ENCODE measurements around the gene SP100.
"Not testable (repeated sequence)": the region's sequence is repeated elsewhere in the genome, so short reads cannot be mapped to it uniquely, and the experiment has no call there.

SP100 gene

DNA sequence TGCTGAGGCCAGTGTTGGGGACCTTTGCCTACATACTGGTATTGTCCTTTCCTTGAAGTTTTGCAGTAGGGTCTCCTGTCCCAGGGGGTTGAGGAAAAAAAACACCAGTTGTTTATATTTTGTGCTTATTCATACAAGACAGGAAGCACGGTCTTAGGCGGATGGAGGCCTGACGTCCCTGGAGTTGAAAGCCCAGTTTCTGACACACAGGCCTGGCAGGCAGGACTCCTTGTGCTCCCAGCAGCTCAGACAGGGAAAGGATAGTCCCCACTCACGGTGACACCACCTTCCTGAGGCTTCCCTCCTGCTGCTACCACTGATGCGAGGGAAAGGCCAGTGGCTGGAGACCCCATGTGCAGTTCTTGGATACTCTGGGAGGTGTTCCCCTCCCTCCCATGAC, 15.5 kb upstream of the SP100 start:
- no peak for DNase-seq (ENCODE audit: low read depth)
- TF ChIP-seq, protein P1, sequence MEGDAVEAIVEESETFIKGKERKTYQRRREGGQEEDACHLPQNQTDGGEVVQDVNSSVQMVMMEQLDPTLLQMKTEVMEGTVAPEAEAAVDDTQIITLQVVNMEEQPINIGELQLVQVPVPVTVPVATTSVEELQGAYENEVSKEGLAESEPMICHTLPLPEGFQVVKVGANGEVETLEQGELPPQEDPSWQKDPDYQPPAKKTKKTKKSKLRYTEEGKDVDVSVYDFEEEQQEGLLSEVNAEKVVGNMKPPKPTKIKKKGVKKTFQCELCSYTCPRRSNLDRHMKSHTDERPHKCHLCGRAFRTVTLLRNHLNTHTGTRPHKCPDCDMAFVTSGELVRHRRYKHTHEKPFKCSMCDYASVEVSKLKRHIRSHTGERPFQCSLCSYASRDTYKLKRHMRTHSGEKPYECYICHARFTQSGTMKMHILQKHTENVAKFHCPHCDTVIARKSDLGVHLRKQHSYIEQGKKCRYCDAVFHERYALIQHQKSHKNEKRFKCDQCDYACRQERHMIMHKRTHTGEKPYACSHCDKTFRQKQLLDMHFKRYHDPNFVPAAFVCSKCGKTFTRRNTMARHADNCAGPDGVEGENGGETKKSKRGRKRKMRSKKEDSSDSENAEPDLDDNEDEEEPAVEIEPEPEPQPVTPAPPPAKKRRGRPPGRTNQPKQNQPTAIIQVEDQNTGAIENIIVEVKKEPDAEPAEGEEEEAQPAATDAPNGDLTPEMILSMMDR (IDR thresholded peaks at IDR 0.05; ENCODE audit: low read depth, low read length, missing control alignments) = no peak

DNA sequence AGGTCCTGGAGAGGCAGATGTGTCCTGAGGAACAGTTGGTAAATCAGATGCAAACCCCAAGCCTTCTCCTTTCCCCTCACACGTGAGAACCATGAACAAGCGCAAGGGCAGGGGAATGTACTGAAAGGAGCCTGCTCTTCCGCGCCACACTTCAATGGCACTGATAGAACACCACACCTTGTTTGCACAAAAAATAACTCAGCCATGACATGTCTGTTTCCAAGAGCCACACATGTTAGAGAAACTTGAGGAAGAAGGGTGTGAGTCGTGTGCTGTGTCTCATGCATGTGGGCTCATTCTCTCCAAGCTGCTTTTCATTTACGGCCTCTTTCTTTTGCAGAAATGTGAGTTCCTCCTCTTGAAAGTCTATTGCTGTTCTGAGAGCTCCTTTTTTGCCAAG, 15.0 kb upstream of the SP100 start:
- not testable (repeated sequence) for DNase-seq (ENCODE audit: low read depth); H3K4me3 ChIP-seq (ENCODE audit: low read depth, low read length)

More for the DNA sequence above, 15.5 kb upstream of the SP100 start:
- no peak overlapping the region for H3K4me3 ChIP-seq (ENCODE audit: low read depth, low read length)

DNA sequence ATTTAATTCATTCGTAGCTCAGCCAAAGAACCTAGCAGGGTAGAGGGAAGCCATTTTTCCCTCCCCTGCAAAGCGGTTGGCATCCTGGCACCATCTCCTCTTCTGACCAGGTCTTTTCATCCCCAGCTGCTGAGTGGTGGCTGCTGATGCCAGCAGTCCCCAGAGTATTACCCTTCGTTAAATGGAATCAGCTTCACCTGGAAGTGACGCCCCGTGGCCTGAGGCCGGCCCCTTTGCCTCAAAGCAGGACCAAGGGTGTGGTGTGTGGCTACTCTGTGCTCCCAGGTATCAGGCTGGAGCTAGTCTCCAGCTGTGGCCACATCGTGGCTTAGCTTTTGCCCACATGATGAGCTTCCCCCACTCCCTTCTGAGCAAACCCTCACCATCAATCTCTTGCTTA, 12.3 kb upstream of the SP100 start:
- no peak for DNase-seq (ENCODE audit: low read depth)
- TF ChIP-seq, protein P1 (IDR thresholded peaks at IDR 0.05; ENCODE audit: low read depth, low read length, missing control alignments) = no peak
- H3K4me3 ChIP-seq (ENCODE audit: low read depth, low read length) = no peak overlapping the region

DNA sequence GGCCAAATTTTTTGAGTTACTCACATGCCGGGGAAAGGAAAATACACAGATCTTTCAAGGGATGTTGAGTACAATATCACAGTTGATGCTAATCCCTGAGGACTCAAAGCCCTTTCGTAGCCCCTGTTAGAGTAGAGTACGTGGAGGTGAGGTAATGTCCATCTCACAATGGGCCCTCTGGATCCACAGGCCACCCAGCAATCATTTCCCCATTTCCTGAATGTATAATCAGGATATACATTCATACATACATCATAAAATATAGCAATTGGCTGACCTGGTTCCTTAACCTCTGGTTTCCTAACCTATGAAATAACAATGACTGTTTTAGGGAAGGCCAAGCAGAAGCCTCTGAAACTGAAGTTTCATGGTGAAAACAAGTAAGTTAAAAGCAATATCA, 10.2 kb upstream of the SP100 start:
- H3K4me3 ChIP-seq (ENCODE audit: low read depth, low read length) = no peak overlapping the region
- TF ChIP-seq, protein P1 (IDR thresholded peaks at IDR 0.05; ENCODE audit: low read depth, low read length, missing control alignments) = no peak
- no peak for DNase-seq (ENCODE audit: low read depth)

DNA sequence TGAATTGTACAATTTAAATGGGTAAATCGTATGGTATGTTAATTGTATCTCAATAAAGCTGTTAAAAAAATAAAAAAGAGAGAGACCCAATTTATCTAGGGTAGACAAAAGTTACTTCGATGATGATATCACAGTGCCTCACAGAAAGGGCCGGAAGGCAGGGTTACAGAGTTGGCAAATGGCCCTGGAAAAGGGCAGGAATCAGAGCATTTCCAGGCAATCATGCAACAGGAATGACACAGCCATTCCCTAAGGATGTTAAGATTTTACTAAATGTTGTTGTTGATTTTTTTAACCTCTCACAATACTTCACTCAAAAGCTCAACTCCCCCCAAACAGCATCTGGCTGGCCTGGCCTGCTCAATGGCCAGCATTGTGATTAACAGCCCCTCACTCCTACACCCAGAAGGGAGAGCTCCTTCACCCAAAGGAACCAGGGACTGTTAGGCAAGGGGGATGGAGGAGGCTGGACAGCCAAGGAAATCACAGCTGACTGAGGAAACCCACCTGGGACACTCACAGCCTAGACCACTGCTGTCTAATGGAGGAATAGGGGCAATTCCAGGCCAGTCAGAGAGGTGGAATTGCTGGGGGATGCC, 7.7 kb upstream of the SP100 start:
- TF ChIP-seq, protein P1 (IDR thresholded peaks at IDR 0.05; ENCODE audit: low read depth, low read length, missing control alignments) = no peak
- no peak overlapping the region for H3K4me3 ChIP-seq (ENCODE audit: low read depth, low read length)
- DNase-seq (ENCODE audit: low read depth) = no peak

DNA sequence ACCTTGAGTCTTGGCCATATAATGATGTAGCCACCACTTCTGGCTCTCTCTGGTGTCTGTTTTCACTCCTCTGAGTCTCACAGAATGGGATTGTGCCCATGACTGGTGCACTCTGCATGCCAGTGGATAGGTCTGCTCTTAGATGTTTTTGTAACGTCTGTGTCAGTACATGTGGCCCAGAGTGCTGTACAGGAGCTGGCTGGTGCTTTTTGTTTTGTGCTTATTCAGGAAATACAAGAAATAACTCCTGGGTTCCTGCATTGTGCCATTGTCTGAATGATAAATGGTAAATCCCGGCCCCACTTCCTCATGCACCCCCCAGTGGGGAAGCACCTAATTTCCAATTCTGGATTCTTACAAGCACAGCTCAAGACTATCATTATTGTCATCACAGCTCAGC, 6.7 kb upstream of the SP100 start:
- H3K4me3 ChIP-seq (ENCODE audit: low read depth, low read length); DNase-seq (ENCODE audit: low read depth): not testable (repeated sequence)

DNA sequence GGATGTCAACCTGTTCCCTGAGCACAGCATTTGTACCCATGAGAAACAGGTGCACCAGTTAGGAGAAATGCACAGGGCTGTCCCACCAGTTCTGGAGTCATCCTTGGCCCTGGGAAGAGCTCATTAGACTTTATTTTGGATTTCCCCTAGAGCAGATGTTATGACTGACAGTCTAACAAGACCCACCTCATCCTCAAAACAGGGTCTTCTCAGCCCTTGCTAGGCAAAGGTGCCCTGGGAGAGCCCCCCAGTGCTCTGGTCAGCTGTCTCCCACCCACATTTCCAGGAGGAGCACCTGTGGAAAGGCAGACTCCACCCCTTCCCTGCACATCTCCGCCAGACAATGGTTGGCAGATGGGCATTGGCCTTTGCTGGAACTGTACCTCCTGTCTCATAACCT, 5.7 kb upstream of the SP100 start:
- no peak overlapping the region for H3K4me3 ChIP-seq (ENCODE audit: low read depth, low read length)
- TF ChIP-seq, protein P1 (IDR thresholded peaks at IDR 0.05; ENCODE audit: low read depth, low read length, missing control alignments) = no peak
- no peak for DNase-seq (ENCODE audit: low read depth)

DNA sequence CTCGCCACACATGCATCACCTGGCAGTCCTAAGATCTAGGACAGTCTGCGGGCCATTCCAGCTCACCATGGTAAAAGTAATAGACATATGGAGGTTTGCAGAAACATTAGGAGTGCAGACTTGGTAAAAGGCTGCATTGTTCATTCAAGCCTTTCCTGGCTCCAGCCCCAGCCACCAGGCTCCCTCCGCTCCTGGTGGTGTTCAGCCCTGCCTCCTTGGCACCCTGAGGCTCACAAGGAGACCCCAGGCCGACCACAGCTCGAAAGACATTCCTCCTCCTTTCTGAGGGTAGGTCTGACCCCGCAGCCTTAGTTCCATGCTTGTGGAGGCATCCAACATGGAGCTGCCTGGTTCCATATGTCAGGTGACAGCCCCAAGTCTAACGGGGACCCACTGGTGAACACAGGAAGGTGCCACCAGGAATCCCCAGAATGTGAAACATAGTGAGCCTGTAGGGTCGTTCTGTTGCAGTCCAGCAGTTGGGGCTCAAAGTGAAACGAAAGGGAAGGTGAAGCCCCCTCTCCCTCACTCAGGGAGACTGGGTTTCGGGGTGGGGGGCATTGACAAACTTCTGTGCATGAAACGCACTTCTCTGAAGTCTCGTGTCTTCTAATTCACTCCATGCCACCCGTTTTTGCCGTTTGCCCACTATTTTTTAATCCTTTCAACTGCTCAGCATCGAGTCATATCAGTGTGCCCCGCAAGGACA, 5.0 kb upstream of the SP100 start:
- no peak for DNase-seq (ENCODE audit: low read depth)
- TF ChIP-seq, protein P1 (IDR thresholded peaks at IDR 0.05; ENCODE audit: low read depth, low read length, missing control alignments) = no peak

More for the DNA sequence above, 5.0 kb upstream of the SP100 start:
- H3K4me3 ChIP-seq (ENCODE audit: low read depth, low read length) = peak overlapping the region; percentile 77

All from GM12864 (cell line).